Karpas-422 (cell line): ENCODE results near the gene CYP2R1. TPM values are rescaled to one million over a fixed set of nuclear protein-coding genes. Genes with fewer than 3 reads are reported as not detected.

Source experiments
- DNase-seq: peaks from one replicate; pipeline ENCODE4 v3.0.0-alpha.2; 2015
- H2AFZ ChIP-seq: fragments of 200-600 bp; sonication (generic); 2 replicates; pipeline ENCODE4 v1.6.1; 2014; ENCODE audit warnings: antibody characterized with exemption, low read length, mixed read lengths
- H3K27ac ChIP-seq: fragments of 200-600 bp; sonication (generic); 2 replicates; pipeline ENCODE4 v1.5.1; 2014; ENCODE audit warnings: mild to moderate bottlenecking, low read length, moderate library complexity
- H3K27me3 ChIP-seq: fragments of 200-600 bp; sonication (generic); 2 replicates; pipeline ENCODE4 v1.6.1; 2014; ENCODE audit warnings: low read length, mixed read lengths
- H3K36me3 ChIP-seq: fragments of 200-600 bp; sonication (generic); 2 replicates; pipeline ENCODE4 v1.6.1; 2014; ENCODE audit warnings: low read length, mixed read lengths; ENCODE audit not compliant: insufficient read depth
- H3K4me1 ChIP-seq: fragments of 200-600 bp; sonication (generic); 2 replicates; pipeline ENCODE4 v1.6.1; 2014; ENCODE audit warnings: mild to moderate bottlenecking, low read length, mixed read lengths
- H3K4me2 ChIP-seq: fragments of 200-600 bp; sonication (generic); 2 replicates; pipeline ENCODE4 v1.6.1; 2014; ENCODE audit warnings: low read length, low read depth, mild to moderate bottlenecking; ENCODE audit not compliant: poor library complexity, severe bottlenecking
- H3K4me3 ChIP-seq: fragments of 200-600 bp; sonication (generic); 2 replicates; pipeline ENCODE4 v1.5.1; 2014; ENCODE audit warnings: mild to moderate bottlenecking, antibody characterized with exemption, low read length, mixed read lengths
- H3K79me2 ChIP-seq: fragments of 200-600 bp; sonication (generic); 2 replicates; pipeline ENCODE4 v1.6.1; 2014; ENCODE audit warnings: mild to moderate bottlenecking, low read length, mixed read lengths
- H3K9ac ChIP-seq: fragments of 200-600 bp; sonication (generic); 2 replicates; pipeline ENCODE4 v1.6.0; 2014; ENCODE audit warnings: low read length
- H3K9me2 ChIP-seq: fragments of 200-600 bp; sonication (generic), shearing (Covaris generic); replicated peaks from 2 replicates; pipeline ENCODE4 v1.6.0; 2014; ENCODE audit warnings: mild to moderate bottlenecking, low read length, moderate library complexity; ENCODE audit not compliant: insufficient read depth
- H3K9me3 ChIP-seq: fragments of 300-700, 200-600 bp; sonication (generic); 2 replicates; pipeline ENCODE4 v1.6.1; 2014; ENCODE audit warnings: low read length, mixed read lengths
- H4K20me1 ChIP-seq: fragments of 200-600 bp; sonication (generic); 2 replicates; pipeline ENCODE4 v1.6.1; 2014; ENCODE audit warnings: mild to moderate bottlenecking, antibody characterized with exemption, low read length, low read depth; ENCODE audit not compliant: insufficient read depth
- total RNA-seq: library from RNA; depleted of rRNA; stranded (reverse); fragments of >200 nt; shearing (Covaris generic); gene quantifications from 2 replicates; pipeline ENCODE4 v1.2.3, GENCODE V29; 2014; ENCODE audit warnings: low replicate concordance

The CYP2R1 gene
- total RNA-seq, 1 experiment from 2014 or later: 36.9 TPM

GRCh38 chr11:14861680-14862079 lies 30.4 kb downstream of the CYP2R1 start:
- Histone ChIP-seq H3K4me2 (no peak overlapping the region), H3K79me2 (no peaks in the 10 kb centered on the region), H3K4me1 (peaks cover 3% of the 10 kb centered on the region; the same call in 1 of the 2 replicates), H3K27me3 (no peaks in the 10 kb centered on the region), H3K9me3 (no peaks in the 10 kb centered on the region), H4K20me1 (no peaks in the 10 kb centered on the region), H3K27ac (no peak overlapping the region), H3K36me3 (no peaks in the 10 kb centered on the region), H2AFZ (no peak overlapping the region), H3K9ac (no peak overlapping the region), H3K4me3 (no peak overlapping the region), H3K9me2 (no peaks in the 10 kb centered on the region)
- no peak for DNase-seq

GRCh38 chr11:14860511-14860910 lies 31.5 kb downstream of the CYP2R1 start:
- Histone ChIP-seq H2AFZ (no peak overlapping the region), H3K9me3 (no peaks in the 10 kb centered on the region), H3K4me1 (peaks cover 3% of the 10 kb centered on the region; the same call in 1 of the 2 replicates), H3K4me3 (no peak overlapping the region), H3K9ac (no peak overlapping the region), H3K27me3 (no peaks in the 10 kb centered on the region), H3K36me3 (no peaks in the 10 kb centered on the region), H4K20me1 (no peaks in the 10 kb centered on the region), H3K27ac (no peak overlapping the region), H3K9me2 (no peaks in the 10 kb centered on the region), H3K4me2 (no peak overlapping the region), H3K79me2 (no peaks in the 10 kb centered on the region)
- DNase-seq: no peak

GRCh38 chr11:14858404-14858803 lies 33.6 kb downstream of the CYP2R1 start:
- no peak overlapping the region for H3K27ac ChIP-seq
- H3K36me3 ChIP-seq: no peaks in the 10 kb centered on the region
- H3K4me3 ChIP-seq: no peak overlapping the region
- H3K9me3 ChIP-seq: no peaks in the 10 kb centered on the region
- no peaks in the 10 kb centered on the region for H3K27me3 ChIP-seq
- no peaks in the 10 kb centered on the region for H3K79me2 ChIP-seq
- no peak overlapping the region for H2AFZ ChIP-seq
- no peak overlapping the region for H3K9ac ChIP-seq
- no peak overlapping the region for H3K4me2 ChIP-seq
- H3K9me2 ChIP-seq: no peaks in the 10 kb centered on the region
- DNase-seq: no peak
- no peaks in the 10 kb centered on the region for H4K20me1 ChIP-seq
- peaks cover 3% of the 10 kb centered on the region; the same call in 1 of the 2 replicates for H3K4me1 ChIP-seq

GRCh38 chr11:14857621-14858020 lies 34.4 kb downstream of the CYP2R1 start:
- no peak overlapping the region for H3K9ac ChIP-seq

GRCh38 chr11:14855890-14856289 lies 36.1 kb downstream of the CYP2R1 start:
- H3K36me3 ChIP-seq: no peaks in the 10 kb centered on the region
- H3K27ac ChIP-seq: no peak overlapping the region
- no peaks in the 10 kb centered on the region for H3K9me2 ChIP-seq
- no peaks in the 10 kb centered on the region for H3K9me3 ChIP-seq
- no peak overlapping the region for H2AFZ ChIP-seq
- H3K79me2 ChIP-seq: no peaks in the 10 kb centered on the region
- no peaks in the 10 kb centered on the region for H3K27me3 ChIP-seq
- H3K4me1 ChIP-seq: peaks cover 3% of the 10 kb centered on the region; the same call in 1 of the 2 replicates
- H3K4me3 ChIP-seq: no peak overlapping the region
- no peaks in the 10 kb centered on the region for H4K20me1 ChIP-seq
- no peak for DNase-seq
- no peak overlapping the region for H3K4me2 ChIP-seq
- H3K9ac ChIP-seq: no peak overlapping the region

More at GRCh38 chr11:14857621-14858020, 34.4 kb downstream of the CYP2R1 start:
- Histone ChIP-seq H3K36me3 (no peaks in the 10 kb centered on the region), H3K9me2 (no peaks in the 10 kb centered on the region), H3K4me2 (no peak overlapping the region), H3K27ac (no peak overlapping the region), H2AFZ (no peak overlapping the region), H3K4me3 (no peak overlapping the region), H3K9me3 (no peaks in the 10 kb centered on the region), H3K27me3 (no peaks in the 10 kb centered on the region), H3K4me1 (peaks cover 3% of the 10 kb centered on the region; the same call in 1 of the 2 replicates), H4K20me1 (no peaks in the 10 kb centered on the region), H3K79me2 (no peaks in the 10 kb centered on the region)
- no peak for DNase-seq

GRCh38 chr11:14854057-14854456 lies 38.0 kb downstream of the CYP2R1 start:
- no peak for DNase-seq
- H3K27ac ChIP-seq: no peak overlapping the region
- H4K20me1 ChIP-seq: no peaks in the 10 kb centered on the region
- H3K4me3 ChIP-seq: no peak overlapping the region
- H3K4me1 ChIP-seq: peaks cover 3% of the 10 kb centered on the region; the same call in 1 of the 2 replicates
- H2AFZ ChIP-seq: no peak overlapping the region
- no peaks in the 10 kb centered on the region for H3K79me2 ChIP-seq
- H3K9me2 ChIP-seq: no peaks in the 10 kb centered on the region
- H3K4me2 ChIP-seq: no peak overlapping the region
- no peaks in the 10 kb centered on the region for H3K27me3 ChIP-seq
- H3K36me3 ChIP-seq: no peaks in the 10 kb centered on the region
- no peaks in the 10 kb centered on the region for H3K9me3 ChIP-seq
- H3K9ac ChIP-seq: no peak overlapping the region

- no peak overlapping the region for H3K4me3 ChIP-seq
- no peaks in the 10 kb centered on the region for H4K20me1 ChIP-seq
- no peak overlapping the region for H3K27ac ChIP-seq
- H3K9ac ChIP-seq: no peak overlapping the region
- H3K9me2 ChIP-seq: no peaks in the 10 kb centered on the region
- no peaks in the 10 kb centered on the region for H3K9me3 ChIP-seq
- no peak overlapping the region for H2AFZ ChIP-seq
- no peaks in the 10 kb centered on the region for H3K36me3 ChIP-seq
- no peak for DNase-seq
- peaks cover 1% of the 10 kb centered on the region; the same call in 1 of the 2 replicates for H3K4me1 ChIP-seq
- H3K79me2 ChIP-seq: no peaks in the 10 kb centered on the region
- no peaks in the 10 kb centered on the region for H3K27me3 ChIP-seq
- no peak overlapping the region for H3K4me2 ChIP-seq
Measured at GRCh38 chr11:14852571-14853177, 39.4 kb downstream of the CYP2R1 start.

- H3K36me3 ChIP-seq: no peaks in the 10 kb centered on the region
- H3K27ac ChIP-seq: no peak overlapping the region
- H3K4me2 ChIP-seq: no peak overlapping the region
- no peak for DNase-seq
- H3K9me3 ChIP-seq: no peaks in the 10 kb centered on the region
- H3K9me2 ChIP-seq: no peaks in the 10 kb centered on the region
- H4K20me1 ChIP-seq: no peaks in the 10 kb centered on the region
- H3K27me3 ChIP-seq: no peaks in the 10 kb centered on the region
- no peaks in the 10 kb centered on the region for H3K4me1 ChIP-seq
- H3K79me2 ChIP-seq: no peaks in the 10 kb centered on the region
- no peak overlapping the region for H3K4me3 ChIP-seq
- H2AFZ ChIP-seq: no peak overlapping the region
- H3K9ac ChIP-seq: no peak overlapping the region
Measured at GRCh38 chr11:14842002-14842401, 50.0 kb downstream of the CYP2R1 start.
